ENCODE measurements around the gene INPP5D.
A peak's percentile ranks its signal among the peaks of the same experiment; 100 is the strongest.
"Not testable (repeated sequence)": the region's sequence is repeated elsewhere in the genome, so short reads cannot be mapped to it uniquely, and the experiment has no call there.

The INPP5D gene

GRCh38 chr2:233094614-233095013, 34.5 kb downstream of the INPP5D start:
- no peak for DNase-seq

GRCh38 chr2:233096006-233096405, 35.9 kb downstream of the INPP5D start:
- no peak for DNase-seq

GRCh38 chr2:233098618-233099017, 38.5 kb downstream of the INPP5D start:
- DNase-seq = peak; percentile 14

- DNase-seq = not testable (repeated sequence)
These were observed 39.7 kb downstream of the INPP5D start for GRCh38 chr2:233099820-233100191.

GRCh38 chr2:233100192-233100998, 40.3 kb downstream of the INPP5D start:
- no peak for DNase-seq

DNA sequence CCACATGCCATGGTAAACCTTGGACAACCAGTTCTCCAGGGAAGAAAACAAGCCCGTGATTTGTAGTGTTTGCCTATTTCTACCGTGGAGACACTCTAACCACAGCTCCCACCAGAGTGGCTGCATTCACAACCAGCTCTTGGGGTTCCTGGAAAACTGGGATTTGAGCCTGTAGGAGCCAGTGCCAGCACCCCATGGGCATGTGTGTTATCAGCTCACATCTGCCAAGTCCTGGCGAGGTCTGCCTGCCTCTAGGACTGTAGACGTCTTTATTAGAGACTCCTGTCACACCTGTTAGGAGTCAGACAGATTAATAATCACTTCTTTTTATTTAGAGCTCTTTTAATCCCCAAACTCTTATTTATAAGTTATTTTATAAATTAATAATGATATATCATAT, 41.0 kb downstream of the INPP5D start:
- no peak for DNase-seq

- no peak for DNase-seq
These were observed 41.7 kb downstream of the INPP5D start for GRCh38 chr2:233101816-233102215.

DNA sequence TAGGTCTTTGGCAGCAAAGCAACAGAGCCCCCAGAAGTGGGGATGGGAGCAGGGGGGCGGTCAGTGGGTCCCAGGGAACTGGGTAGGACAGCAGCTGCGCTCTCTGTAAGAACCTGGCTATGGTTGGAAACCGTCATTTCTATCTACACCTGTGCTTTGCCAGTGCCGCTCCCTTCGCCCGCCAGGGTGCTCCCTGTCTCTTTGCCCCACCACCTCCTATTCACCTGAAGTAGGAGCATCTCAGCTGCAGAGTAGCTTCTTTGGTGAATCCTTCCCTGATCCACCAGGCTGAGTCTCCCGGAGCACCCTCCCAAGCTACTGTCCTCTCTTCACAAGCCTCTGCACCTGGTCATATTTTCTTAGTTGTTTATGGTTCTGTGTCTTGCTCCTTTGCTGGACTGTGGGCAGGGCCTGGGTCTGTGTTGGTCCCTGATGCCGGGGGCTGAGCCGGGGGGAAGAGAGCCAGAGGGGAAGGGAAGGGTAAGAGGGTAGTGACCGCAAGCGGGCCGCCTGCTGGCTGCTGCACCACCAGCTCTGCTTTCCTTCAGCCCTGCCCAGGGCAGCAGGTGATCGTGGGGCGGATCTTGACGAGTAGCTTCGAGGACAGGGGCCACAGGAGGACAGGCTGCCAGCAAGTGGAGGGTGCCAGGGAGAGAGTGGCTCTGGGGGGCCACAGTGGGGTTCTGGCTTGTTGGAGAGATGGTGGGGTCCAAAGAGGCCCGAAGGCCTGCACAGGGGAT, 45.2 kb downstream of the INPP5D start:
- DNase-seq = no peak

DNA sequence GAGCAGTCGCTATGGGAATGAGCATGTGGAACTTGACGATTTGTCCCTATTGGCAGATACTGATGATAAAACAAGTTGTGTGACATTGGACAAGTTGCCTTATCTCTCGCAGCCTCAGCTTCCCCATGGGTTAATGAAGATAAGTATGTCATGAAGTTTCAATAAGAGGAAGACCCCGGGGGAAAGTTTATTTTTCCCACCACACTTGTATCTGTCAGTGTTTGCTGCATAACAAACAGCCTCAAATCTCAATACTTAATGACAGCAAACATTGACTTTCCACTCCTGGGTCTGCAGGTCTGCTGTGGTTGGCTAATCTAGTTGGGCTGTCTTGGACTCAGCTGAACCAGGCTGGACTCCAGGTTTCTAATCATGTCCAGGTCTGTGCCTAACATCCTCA, 45.8 kb downstream of the INPP5D start:
- no peak for DNase-seq

DNA sequence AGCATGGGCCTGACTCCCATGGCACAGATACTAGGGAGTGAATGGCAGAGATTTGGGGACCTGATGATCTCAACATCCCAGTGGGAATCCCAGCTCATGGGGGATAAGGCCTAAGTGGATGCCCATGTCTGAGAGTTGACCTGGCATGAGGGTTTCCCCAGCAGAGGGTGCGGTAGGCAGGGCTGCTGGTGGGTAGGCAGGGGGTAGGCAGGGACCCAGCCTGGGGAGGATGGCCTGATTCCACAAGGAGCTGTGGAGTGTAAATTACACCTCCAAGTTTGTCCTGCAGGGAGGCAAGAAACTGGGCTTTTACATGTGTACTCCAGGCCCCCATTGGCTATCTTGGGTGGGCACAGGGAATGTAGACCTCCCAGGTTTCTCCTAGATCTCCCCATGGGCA, 46.9 kb downstream of the INPP5D start:
- DNase-seq = no peak

DNA sequence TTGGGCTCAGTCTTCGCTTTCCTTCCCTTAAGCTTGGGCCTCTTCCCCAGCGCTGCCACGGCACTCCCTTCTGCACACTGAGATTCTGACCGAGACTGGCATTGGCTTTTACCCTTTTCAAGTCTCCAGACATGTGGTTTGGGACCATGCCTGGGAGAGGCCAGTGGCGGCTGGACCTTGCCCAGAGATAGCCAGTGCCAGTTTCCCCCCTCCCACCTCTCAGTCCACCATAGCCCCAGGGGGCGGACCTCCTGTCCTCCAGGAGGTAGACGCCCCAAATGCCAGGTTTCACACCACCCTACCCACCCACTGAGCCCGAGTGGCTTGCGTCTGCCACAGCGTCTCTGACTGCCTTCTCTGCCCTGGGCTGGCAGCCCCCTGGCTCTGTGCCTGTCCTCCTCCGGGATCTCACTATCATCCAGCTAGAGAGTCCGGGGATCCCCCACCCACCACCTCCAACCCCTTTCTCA, 47.7 kb downstream of the INPP5D start:
- DNase-seq = no peak

DNA sequence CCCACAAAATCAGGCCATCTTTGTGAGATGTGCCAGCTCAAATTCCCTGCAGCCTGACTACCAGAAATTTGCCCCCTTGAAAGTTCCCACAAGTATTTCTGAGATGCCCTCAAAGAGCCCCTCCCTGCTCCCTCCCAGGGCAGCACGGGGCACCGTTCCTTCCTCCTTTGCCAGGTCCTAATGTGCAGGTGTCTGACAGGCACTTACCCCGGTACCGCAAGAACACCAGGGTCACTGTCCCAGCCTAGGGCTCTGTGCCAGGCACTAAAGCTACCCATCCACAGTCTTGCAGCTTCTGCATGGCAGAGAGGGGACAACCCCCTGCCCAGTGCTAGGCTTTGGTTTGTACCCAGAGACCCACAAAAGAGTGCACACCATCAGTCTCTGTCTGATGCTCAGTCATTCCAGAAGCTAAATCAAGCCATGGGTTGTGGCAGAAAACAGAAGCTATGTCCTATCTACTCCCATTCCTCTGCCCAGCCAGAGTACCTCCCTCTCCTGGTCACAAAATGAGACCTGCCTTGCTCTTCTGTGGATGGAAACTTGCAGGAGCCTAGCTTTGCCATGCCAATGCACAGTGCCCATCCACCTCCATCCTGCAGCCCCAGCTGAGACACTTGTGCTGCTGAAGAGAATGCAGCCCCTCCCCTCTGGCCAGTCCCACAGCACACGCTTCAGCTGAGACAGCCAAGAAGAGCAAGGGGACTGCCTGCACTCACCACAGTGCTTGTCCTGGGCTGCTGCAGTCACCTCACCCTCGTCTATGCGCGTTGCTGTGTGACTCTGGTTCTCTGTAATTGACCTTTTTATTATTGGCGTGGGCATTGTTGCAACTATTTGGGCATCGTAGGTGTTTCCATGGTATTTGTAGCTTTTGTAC, 48.7 kb downstream of the INPP5D start:
- no peak for DNase-seq

DNA sequence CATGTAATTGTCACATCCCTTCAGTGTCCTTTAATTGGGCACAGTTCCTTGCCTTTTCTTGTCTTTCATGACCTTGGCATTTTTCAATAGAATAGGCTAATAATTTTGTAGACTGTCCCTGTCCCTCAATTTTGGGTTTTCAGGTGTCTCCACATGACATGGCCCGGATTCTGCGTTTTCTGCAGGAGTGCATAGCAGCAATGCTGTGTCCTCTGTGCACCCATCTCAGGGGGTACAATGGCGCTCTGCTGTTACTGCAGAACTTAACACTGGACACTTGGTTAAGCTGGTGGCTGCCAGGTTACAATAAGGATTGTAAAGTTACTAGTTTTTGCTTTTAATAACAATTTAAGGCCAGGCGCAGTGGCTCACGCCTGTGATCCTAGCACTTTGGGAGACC, 51.3 kb downstream of the INPP5D start:
- DNase-seq = no peak

- DNase-seq = no peak
These were observed 52.2 kb downstream of the INPP5D start for GRCh38 chr2:233112329-233112728.

GRCh38 chr2:233112776-233113452, 52.8 kb downstream of the INPP5D start:
- no peak for DNase-seq

- DNase-seq = no peak
These were observed 54.3 kb downstream of the INPP5D start for GRCh38 chr2:233114421-233114861.

DNA sequence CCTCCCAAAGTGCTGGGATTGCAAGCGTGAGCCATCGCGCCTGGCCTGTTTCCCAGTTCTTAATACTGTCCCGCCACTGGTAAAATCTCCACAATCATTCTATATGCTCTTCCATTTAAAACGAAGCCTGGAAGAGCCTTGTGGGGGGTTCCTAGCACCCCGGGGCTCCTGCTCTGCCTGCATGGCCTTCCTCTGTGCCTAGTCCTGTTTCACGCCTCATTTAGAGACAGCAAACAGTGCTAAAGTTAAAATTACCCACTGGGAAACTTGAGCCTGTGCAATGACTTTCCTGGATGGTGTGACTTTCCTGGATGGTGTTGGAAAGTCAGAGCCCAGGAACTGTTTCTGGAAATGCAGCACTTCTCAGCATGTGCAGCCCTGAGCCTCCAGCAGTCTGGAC, 55.0 kb downstream of the INPP5D start:
- DNase-seq = no peak

- no peak for DNase-seq
These were observed 55.6 kb downstream of the INPP5D start for GRCh38 chr2:233115741-233116140.

DNA sequence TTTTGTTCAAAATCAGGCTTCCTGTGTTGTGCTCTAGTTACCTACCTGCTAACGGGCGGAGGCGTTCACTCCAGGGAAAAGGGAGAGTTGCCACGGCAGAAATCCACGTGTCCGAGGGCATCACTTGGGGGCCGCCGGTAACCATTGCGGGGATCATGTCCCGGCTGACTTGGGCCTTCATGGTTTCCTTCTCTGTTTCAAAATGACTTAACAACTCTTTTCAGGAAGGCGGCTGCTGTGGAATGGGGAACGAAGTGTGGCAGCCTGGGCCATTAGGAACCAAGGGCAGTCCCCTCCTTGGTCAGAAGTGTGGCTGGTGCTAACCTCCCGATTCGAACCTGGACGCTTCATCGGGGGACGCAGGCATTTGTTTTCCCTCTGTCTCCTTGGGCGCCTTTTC, 56.8 kb downstream of the INPP5D start:
- DNase-seq = no peak

- no peak for DNase-seq
These were observed 57.2 kb downstream of the INPP5D start for GRCh38 chr2:233117351-233117750.

DNA sequence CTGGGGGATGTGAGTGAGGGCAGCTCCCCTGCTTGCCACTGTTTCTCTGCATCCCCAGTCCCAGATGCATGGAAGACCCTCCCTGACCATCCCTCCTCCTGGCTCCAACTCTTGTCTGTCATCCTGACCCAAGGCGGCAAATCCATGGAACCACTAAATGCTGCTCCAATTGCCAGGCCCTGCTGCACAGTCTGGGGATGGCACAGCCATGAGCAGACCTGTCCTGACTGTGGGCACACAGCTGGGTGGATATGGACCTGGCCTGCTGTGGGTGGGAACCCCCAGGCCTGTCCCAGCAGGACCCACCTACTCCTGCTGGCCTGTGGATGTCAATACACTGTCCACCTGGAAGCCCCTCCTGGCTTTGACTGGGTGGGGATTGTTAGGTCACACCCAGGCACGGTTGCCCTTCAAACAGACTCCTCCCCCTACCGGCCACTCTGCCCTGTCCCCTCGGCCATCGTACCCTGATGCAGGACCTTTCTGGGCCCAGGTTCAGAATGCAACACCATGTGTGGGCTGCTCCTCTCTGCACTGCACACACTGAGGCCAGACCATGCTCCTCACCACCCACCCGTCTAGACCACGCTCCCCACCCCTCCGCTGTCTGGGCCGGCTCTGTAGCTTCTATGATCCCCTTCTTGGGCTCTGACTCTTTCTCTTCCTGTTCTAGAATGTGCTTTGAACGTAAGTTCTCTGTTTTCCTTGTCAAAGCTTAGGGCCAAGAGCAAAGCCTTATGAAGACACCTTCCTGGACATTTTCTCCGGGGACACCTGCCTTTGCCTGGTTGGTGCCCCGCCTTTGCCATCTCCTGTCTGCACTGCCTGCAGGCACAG, 57.9 kb downstream of the INPP5D start:
- DNase-seq = no peak

DNA sequence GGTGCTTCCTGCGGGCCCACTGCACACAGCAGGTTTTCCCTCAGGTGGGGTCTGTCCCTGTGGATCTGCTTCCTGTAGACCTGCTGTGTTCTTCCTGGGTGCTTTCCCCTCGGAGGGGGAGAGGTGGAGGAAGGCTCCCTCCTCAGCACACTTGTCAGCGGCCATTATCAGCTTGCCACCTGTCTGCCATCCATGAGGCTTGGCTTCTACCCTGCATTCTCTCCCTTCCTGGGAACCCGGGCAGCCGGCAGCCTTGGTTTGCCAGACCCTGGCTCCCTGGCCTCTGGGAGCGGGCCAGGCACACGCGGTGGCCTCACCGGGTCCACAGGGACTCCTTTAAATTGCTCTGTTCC, 58.5 kb downstream of the INPP5D start:
- no peak for DNase-seq
